Endodermal cell (in vitro differentiated cells): ENCODE data around the gene SORCS2. TPM values are rescaled to one million over a fixed set of nuclear protein-coding genes. Genes with fewer than 3 reads are reported as not detected.
A peak's percentile ranks its signal among the peaks of the same experiment; 100 is the strongest.

Source experiments
- DNase-seq: peaks from one replicate; pipeline ENCODE4 v3.0.0-alpha.2; 2017
- H3K27ac ChIP-seq: 2 replicates; pipeline ENCODE4 v1.5.1; 2013; ENCODE audit warnings: mild to moderate bottlenecking, low read depth, low read length, moderate library complexity
- H3K27me3 ChIP-seq: 2 replicates; pipeline ENCODE4 v1.6.1; 2013; ENCODE audit warnings: mild to moderate bottlenecking, low read length, moderate library complexity; ENCODE audit not compliant: insufficient read depth, control insufficient read depth, poor library complexity, severe bottlenecking
- H3K36me3 ChIP-seq: 2 replicates; pipeline ENCODE4 v1.7.0; 2013; ENCODE audit warnings: mild to moderate bottlenecking, low read length, moderate library complexity; ENCODE audit not compliant: control insufficient read depth, insufficient read depth
- H3K4me1 ChIP-seq: one replicate; pipeline ENCODE4 v1.7.0; 2013; ENCODE audit warnings: low read length; ENCODE audit not compliant: control insufficient read depth, insufficient read depth
- H3K4me3 ChIP-seq: 2 replicates; pipeline ENCODE4 v1.5.1; 2013; ENCODE audit warnings: mild to moderate bottlenecking, low read length, moderate library complexity
- H3K9ac ChIP-seq: 2 replicates; pipeline ENCODE4 v1.6.1; 2013; ENCODE audit warnings: mild to moderate bottlenecking, low read length, moderate library complexity; ENCODE audit not compliant: poor library complexity, severe bottlenecking; ENCODE audit errors: extremely low read depth
- H3K9me3 ChIP-seq: 2 replicates; pipeline ENCODE4 v1.6.1; 2013; ENCODE audit warnings: mild to moderate bottlenecking, low read length, moderate library complexity; ENCODE audit not compliant: control insufficient read depth
- H3K27ac Mint-ChIP-seq: 2 replicates; pipeline ENCODE4 v1.8.0; 2020; ENCODE audit warnings: mixed read lengths
- H3K27me3 Mint-ChIP-seq: 2 replicates; pipeline ENCODE4 v1.8.0; 2021; ENCODE audit warnings: mild to moderate bottlenecking, mixed read lengths; ENCODE audit not compliant: insufficient read depth
- H3K36me3 Mint-ChIP-seq: 2 replicates; pipeline ENCODE4 v1.8.0; 2020; ENCODE audit warnings: low read depth, mixed read lengths
- H3K4me1 Mint-ChIP-seq: 2 replicates; pipeline ENCODE4 v1.8.0; 2020; ENCODE audit warnings: mixed read lengths
- H3K4me3 Mint-ChIP-seq: 2 replicates; pipeline ENCODE4 v1.8.0; 2020; ENCODE audit warnings: mild to moderate bottlenecking, moderate library complexity, mixed read lengths
- H3K9me3 Mint-ChIP-seq: 2 replicates; pipeline ENCODE4 v1.8.0; 2020; ENCODE audit warnings: mild to moderate bottlenecking, mixed read lengths
- WGBS, 2 experiments: methylation state at CpG; one replicate each; pipeline versions ENCODE4 v1.1.5 to v1.1.7; 2013; ENCODE audit warnings: missing lambda C conversion rate in 2 of 2, mixed read lengths in 1 of 2; ENCODE audit not compliant: insufficient coverage in 1 of 2, insufficient read length in 1 of 2; 5-methylcytosine and 5-hydroxymethylcytosine counted together
- total RNA-seq, 2 donors: library from RNA; stranded (reverse); fragmentation: NEBNext Ultra II Directional in 1 of 2; extraction: Animal tissue kit (Norgen Biotek cat#: 25700) in 1 of 2; gene quantifications; 2 replicates in 1 of 2; 3 replicates in 1 of 2; pipeline ENCODE4 v1.2.1, GENCODE V29; 2021
- TF ChIP-seq, protein P1 (sequence below): fragments of 200-600 bp; sonication (generic); conservative IDR thresholded peaks from 2 replicates; pipeline ENCODE4 v1.5.0; 2021; ENCODE audit warnings: antibody characterized with exemption, mild to moderate bottlenecking

The SORCS2 gene
- total RNA-seq, 2 donors from 2014 or later = 1.4 to 1.9 TPM

DNA sequence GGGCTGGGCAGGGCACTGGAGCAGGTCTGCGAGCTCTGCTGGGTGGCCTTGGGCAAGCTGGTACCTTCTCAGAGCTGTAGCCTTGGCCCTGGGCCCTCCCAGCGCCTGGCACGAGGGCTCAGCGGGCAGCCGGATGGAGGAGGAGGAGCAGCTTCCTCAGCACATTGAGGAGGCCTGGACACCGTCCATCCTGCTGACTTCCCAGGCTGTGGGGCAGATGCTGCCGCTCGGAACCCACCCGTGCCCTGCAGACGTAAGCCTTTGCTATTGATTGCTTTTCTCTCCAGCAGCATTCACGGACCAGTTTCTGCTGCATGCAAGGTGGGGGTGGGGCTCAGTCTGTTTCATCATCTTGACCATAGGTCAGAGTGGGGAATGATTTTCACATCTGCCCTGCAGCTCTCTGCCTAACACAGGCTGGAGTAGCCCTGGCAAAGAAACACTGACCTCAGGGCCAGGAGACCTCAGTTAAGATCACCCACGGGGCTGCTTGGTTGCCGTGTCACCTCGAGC lies 323.1 kb downstream of the SORCS2 start:
- Histone ChIP-seq H3K9ac (no peak overlapping the region), H3K27ac (peak overlapping the region; percentile 49), H3K9me3 (no peaks in the 10 kb centered on the region), H3K27me3 (peaks cover 1% of the 10 kb centered on the region), H3K4me3 (no peak overlapping the region), H3K4me1 (no peaks in the 10 kb centered on the region), H3K36me3 (no peaks in the 10 kb centered on the region)
- no peak overlapping the region for H3K27ac Mint-ChIP-seq
- H3K36me3 Mint-ChIP-seq = no peaks in the 10 kb centered on the region
- H3K27me3 Mint-ChIP-seq = peaks cover 5% of the 10 kb centered on the region
- TF ChIP-seq, protein P1, sequence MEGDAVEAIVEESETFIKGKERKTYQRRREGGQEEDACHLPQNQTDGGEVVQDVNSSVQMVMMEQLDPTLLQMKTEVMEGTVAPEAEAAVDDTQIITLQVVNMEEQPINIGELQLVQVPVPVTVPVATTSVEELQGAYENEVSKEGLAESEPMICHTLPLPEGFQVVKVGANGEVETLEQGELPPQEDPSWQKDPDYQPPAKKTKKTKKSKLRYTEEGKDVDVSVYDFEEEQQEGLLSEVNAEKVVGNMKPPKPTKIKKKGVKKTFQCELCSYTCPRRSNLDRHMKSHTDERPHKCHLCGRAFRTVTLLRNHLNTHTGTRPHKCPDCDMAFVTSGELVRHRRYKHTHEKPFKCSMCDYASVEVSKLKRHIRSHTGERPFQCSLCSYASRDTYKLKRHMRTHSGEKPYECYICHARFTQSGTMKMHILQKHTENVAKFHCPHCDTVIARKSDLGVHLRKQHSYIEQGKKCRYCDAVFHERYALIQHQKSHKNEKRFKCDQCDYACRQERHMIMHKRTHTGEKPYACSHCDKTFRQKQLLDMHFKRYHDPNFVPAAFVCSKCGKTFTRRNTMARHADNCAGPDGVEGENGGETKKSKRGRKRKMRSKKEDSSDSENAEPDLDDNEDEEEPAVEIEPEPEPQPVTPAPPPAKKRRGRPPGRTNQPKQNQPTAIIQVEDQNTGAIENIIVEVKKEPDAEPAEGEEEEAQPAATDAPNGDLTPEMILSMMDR = no peak
- H3K4me3 Mint-ChIP-seq = no peak overlapping the region
- 92 to 93% methylated on average over 10 to 14 of the region's 14 CpGs for WGBS, 2 experiments
- H3K9me3 Mint-ChIP-seq = no peaks in the 10 kb centered on the region
- no peaks in the 10 kb centered on the region for H3K4me1 Mint-ChIP-seq
- DNase-seq = no peak

DNA sequence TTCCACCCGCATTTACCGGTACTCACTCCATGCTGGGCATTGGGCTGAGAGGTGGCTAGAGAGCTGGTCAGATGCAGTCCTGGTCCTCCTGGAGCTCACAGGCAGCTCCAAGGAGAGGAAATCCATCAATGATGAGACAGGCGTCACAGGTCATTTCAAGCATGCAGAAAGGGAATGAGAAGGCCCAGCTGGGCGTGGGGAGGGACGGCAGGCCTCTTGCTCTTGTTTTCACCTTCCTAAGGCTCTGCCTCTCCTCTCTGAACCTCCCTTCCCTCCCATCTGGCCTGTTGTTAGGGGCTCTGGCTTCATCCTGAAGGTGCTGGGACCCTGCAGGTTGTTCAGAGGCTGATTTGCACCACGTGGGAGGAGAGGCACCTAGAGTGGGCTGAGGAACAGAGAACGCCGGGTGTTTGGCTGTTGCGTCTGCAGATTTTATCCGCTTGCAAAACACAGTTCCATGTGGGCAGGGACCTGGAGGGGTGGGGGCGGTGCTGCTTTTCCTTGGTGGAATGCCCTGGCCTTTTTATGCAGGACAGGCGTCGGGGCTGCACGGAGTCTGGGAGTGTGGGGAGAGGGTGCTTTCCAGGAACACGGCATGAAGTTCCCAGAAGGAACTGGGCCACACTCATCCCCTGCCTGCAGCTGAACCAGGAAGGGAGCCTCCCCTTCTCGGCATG lies 323.9 kb downstream of the SORCS2 start:
- H3K9ac ChIP-seq = no peak overlapping the region
- no peak overlapping the region for H3K4me3 ChIP-seq
- Mint-ChIP-seq H3K27ac (no peak overlapping the region), H3K4me3 (no peak overlapping the region), H3K36me3 (no peaks in the 10 kb centered on the region), H3K4me1 (no peaks in the 10 kb centered on the region), H3K9me3 (no peaks in the 10 kb centered on the region), H3K27me3 (peaks cover 5% of the 10 kb centered on the region)
- peak overlapping the region; percentile 21 for H3K27ac ChIP-seq
- H3K4me1 ChIP-seq = no peaks in the 10 kb centered on the region
- no peaks in the 10 kb centered on the region for H3K36me3 ChIP-seq
- H3K27me3 ChIP-seq = peaks cover 9% of the 10 kb centered on the region
- no peak for DNase-seq
- H3K9me3 ChIP-seq = no peaks in the 10 kb centered on the region
- TF ChIP-seq, protein P1 = no peak
- 74 to 84% methylated on average over 8 to 16 of the region's 16 CpGs for WGBS, 2 experiments

DNA sequence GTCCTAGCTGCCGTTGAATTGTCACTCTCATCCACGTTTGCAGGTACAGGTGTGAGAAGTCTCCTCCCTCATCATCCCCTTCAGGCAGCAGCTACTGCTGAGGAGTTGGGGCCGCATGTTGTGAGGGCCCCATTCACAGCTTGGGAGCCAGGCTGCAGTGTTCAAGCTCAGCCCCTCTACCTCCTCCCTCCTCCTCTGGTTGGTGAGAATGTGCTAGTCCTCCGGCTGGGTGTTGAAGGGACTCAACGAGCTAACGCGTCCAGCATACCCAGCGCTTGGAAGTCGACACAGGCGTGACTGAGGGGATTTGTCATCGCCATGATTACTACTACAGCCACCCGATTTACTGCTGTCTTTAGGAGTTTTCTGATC lies 324.4 kb downstream of the SORCS2 start:
- WGBS, 2 experiments = 85 to 88% methylated on average over 10 to 12 of the region's 12 CpGs
- Mint-ChIP-seq H3K4me1 (no peaks in the 10 kb centered on the region), H3K27me3 (peaks cover 5% of the 10 kb centered on the region), H3K27ac (no peak overlapping the region), H3K9me3 (no peaks in the 10 kb centered on the region), H3K36me3 (no peaks in the 10 kb centered on the region), H3K4me3 (no peak overlapping the region)
- no peak overlapping the region for H3K4me3 ChIP-seq
- no peaks in the 10 kb centered on the region for H3K9me3 ChIP-seq
- no peaks in the 10 kb centered on the region for H3K36me3 ChIP-seq
- no peaks in the 10 kb centered on the region for H3K4me1 ChIP-seq
- DNase-seq = no peak
- H3K27ac ChIP-seq = no peak overlapping the region
- H3K9ac ChIP-seq = no peak overlapping the region
- TF ChIP-seq, protein P1 = no peak
- H3K27me3 ChIP-seq = peaks cover 14% of the 10 kb centered on the region
